Calu3 (cell line): Measurements from ENCODE around the gene IL17REL. TPM values are rescaled to one million over a fixed set of nuclear protein-coding genes. Genes with fewer than 3 reads are reported as not detected.

Source experiments
- BruUV-seq: library from RNA; stranded (reverse); fragments of 400-500 nt; replicated peaks from 2 replicates; lab custom pipeline; 2021; lab: Mats Ljungman, UMichigan
- CTCF ChIA-PET: fragments of 300-600 bp; sonication (Branson Sonifier 250); formaldehyde crosslinking; loops from one replicate; lab custom pipeline; 2022; ENCODE audit warnings: antibody characterized with exemption; lab: Charles Lee
- DNase-seq: peaks from one replicate; pipeline ENCODE4 v3.0.0; 2022
- H3K27ac Mint-ChIP-seq: one replicate; pipeline ENCODE4 v1.8.0; 2022; ENCODE audit warnings: mixed read lengths; ENCODE audit not compliant: unreplicated experiment
- H3K27me3 Mint-ChIP-seq: one replicate; pipeline ENCODE4 v1.8.0; 2022; ENCODE audit warnings: mixed read lengths; ENCODE audit not compliant: unreplicated experiment
- H3K36me3 Mint-ChIP-seq: one replicate; pipeline ENCODE4 v1.8.0; 2022; ENCODE audit warnings: mild to moderate bottlenecking, moderate library complexity, mixed read lengths; ENCODE audit not compliant: insufficient read depth, unreplicated experiment
- H3K4me1 Mint-ChIP-seq: one replicate; pipeline ENCODE4 v1.8.0; 2022; ENCODE audit warnings: mild to moderate bottlenecking, low read depth, mixed read lengths; ENCODE audit not compliant: unreplicated experiment
- H3K4me3 Mint-ChIP-seq: one replicate; pipeline ENCODE4 v1.8.0; 2022; ENCODE audit warnings: mild to moderate bottlenecking, low read depth, moderate library complexity, mixed read lengths; ENCODE audit not compliant: unreplicated experiment
- H3K9me3 Mint-ChIP-seq: one replicate; pipeline ENCODE4 v1.8.0; 2022; ENCODE audit warnings: low read depth, mixed read lengths; ENCODE audit not compliant: unreplicated experiment
- CTCF ChIP-seq: fragments of 200-600 bp; IDR thresholded peaks from one replicate; pipeline ENCODE4 v1.8.0; 2022; ENCODE audit warnings: antibody characterized with exemption; ENCODE audit not compliant: unreplicated experiment
- intact Hi-C: fragments of 100-400 bp; cut with micrococcal nuclease; formaldehyde crosslinking; loops from one replicate; pipeline ENCODE4 v1.10.0; 2022; ENCODE audit not compliant: unreplicated experiment
- total RNA-seq: library from RNA; stranded (reverse); gene quantifications from 2 replicates; pipeline ENCODE4 v1.2.3, GENCODE V29; 2022

IL17REL gene
- total RNA-seq, 1 experiment from 2014 or later: not detected

- Mint-ChIP-seq H3K27me3 (peaks cover 56% of the 10 kb centered on the region), H3K27ac (no peak overlapping the region), H3K4me3 (no peak overlapping the region), H3K36me3 (peaks cover 9% of the 10 kb centered on the region), H3K4me1 (no peaks in the 10 kb centered on the region), H3K9me3 (peaks cover 2% of the 10 kb centered on the region)
- no TSS peak for BruUV-seq
- CTCF ChIA-PET: no interaction called here
- no peak for TF ChIP-seq CTCF
- intact Hi-C loops: no loop called here
- no peak for DNase-seq
Measured at GRCh38 chr22:50035131-50035881, 22.7 kb upstream of the IL17REL start.

- peaks cover 4% of the 10 kb centered on the region for H3K4me1 Mint-ChIP-seq
- H3K27me3 Mint-ChIP-seq: peaks cover 56% of the 10 kb centered on the region
- no peak for DNase-seq
- intact Hi-C loops: no loop called here
- CTCF ChIA-PET: no interaction called here
- no peak overlapping the region for H3K27ac Mint-ChIP-seq
- H3K4me3 Mint-ChIP-seq: no peak overlapping the region
- peaks cover 2% of the 10 kb centered on the region for H3K9me3 Mint-ChIP-seq
- peaks cover 9% of the 10 kb centered on the region for H3K36me3 Mint-ChIP-seq
- no TSS peak for BruUV-seq
- no peak for TF ChIP-seq CTCF
Measured at GRCh38 chr22:50034126-50035081, 21.8 kb upstream of the IL17REL start.

DNA sequence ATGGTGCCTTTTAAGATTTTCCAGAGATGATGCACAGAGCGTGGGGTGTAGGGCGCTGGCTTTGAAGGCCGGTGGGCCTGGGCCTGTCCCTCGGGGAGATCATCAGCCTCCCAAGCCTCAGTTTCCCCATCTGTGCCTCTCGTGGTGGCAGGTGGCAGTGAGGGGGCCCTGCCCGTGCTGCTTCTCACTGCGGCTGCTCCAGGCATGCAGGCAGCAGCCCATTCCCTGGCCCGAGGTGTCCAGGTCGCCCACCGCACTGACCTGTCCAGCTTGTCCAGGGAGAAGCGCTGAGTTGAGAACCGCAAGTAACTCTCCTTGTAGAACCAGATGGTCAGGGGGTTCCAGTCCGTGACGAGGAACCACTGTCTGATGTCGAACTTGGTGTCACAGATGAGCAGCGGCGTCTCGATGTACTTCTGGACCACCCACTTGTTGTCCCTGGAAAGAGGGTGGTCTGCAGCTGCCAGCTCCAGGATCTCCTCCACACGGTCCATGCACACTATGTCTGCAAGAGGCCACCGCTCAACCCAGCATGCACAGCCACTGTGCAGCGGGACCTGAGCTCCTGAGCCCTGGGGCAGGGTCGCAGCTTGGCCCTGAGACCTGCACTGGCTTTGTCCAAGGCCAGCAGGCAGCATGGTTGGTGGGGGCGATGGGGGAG lies 20.5 kb upstream of the IL17REL start:
- CTCF ChIA-PET: no interaction called here
- BruUV-seq: no TSS peak

More for the DNA sequence above, 20.5 kb upstream of the IL17REL start:
- peaks cover 11% of the 10 kb centered on the region for H3K36me3 Mint-ChIP-seq
- H3K9me3 Mint-ChIP-seq: no peaks in the 10 kb centered on the region
- H3K4me3 Mint-ChIP-seq: no peak overlapping the region
- peaks cover 56% of the 10 kb centered on the region for H3K27me3 Mint-ChIP-seq
- no peak for DNase-seq
- no peak for TF ChIP-seq CTCF
- H3K4me1 Mint-ChIP-seq: peaks cover 10% of the 10 kb centered on the region
- intact Hi-C loops: no loop called here
- H3K27ac Mint-ChIP-seq: no peak overlapping the region
